Measurements from ENCODE around the gene C6orf47. TPM values are rescaled to one million over a fixed set of nuclear protein-coding genes. Genes with fewer than 3 reads are reported as not detected.

Gene C6orf47
- total RNA-seq, 2 experiments from 2014 or later, result 9.6 to 10.5 TPM

DNA sequence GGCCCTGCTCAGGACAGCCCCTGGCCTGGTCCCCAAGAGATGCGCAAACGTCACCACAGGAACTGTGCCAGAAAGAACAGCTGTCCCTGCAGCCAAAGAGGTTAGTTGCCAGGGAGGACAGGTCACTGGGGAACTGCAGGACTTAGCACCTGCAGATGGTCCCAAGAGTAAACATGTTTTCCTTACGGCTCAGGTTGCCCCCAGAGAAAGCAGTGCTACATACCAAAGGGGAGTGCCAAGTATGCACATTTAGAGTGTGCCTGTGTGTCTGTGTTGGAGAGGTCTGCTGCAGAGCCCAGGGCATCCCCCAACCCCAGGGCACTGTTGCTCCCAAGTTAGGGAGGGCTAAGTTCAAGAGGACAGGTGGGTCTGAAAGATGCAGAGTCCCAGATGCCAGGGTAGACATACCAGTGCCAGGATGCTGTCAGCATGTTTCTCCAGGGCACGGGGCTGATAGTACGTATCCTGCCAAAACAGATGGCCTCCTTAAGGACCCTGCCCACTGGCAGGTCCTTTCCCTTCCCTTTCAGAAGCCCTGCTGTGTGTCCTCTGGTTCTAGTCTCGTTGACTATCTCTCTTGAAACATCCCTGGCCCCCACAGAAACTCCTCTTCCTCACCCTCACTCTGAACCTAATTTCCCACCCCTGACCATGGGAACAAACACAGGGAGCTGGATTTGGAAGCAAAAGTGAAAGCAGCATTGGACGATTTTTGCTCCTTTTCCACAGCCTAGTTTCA is 41.3 kb upstream of the C6orf47 start:
- H3K4me1 ChIP-seq (ENCODE audit: insufficient read depth, low read length), result peaks cover 35% of the 10 kb centered on the region
- ATAC-seq (ENCODE audit: poor library complexity) (no peak), DNase-seq (peak in 1 of 14 experiments; percentile 16)
- H3K4me3 ChIP-seq (ENCODE audit: low read length), result peak overlapping the region; percentile 67
- no peaks in the 10 kb centered on the region for H3K9me3 ChIP-seq (ENCODE audit: control insufficient read depth in 1 of 2, insufficient read depth in 1 of 2, low read length in 2 of 2)
- H3K36me3 ChIP-seq (ENCODE audit: insufficient read depth, low read length), result peaks cover 26% of the 10 kb centered on the region
- no peak for TF ChIP-seq CTCF (IDR thresholded peaks at IDR 0.05)
- intact Hi-C loops (cut with DNase I, micrococcal nuclease), result loop anchor here (2.0 to 5.0 kb wide), 3 partner anchors 35 to 37 kb away; partner anchors contain the start of genes CLIC1 (in 1 of the 2) and GPANK1 (in 1 of the 2)
- ChIA-PET POLR2A (interaction anchor here (1.7 to 2.2 kb wide), 7 partner anchors 37 to 161 kb away, joined by 8 to 22 read pairs (median 14); partner anchors contain the start of genes BAG6, CSNK2B, DDX39B and GPANK1), CTCF (interaction anchor here (1.1 to 1.7 kb wide), 3 partner anchors 21 to 39 kb away, joined by 3 to 10 read pairs (median 3); partner anchors contain the start of gene LY6G5C)
- no peaks in the 10 kb centered on the region for H3K27me3 ChIP-seq (ENCODE audit: control insufficient read depth in 1 of 2, insufficient read depth in 2 of 2, low read length in 2 of 2)
- Mint-ChIP-seq H3K27me3 (no peaks in the 10 kb centered on the region), H3K9me3 (no peaks in the 10 kb centered on the region), H3K4me3 (peak overlapping the region; percentile 94), H3K27ac (peak overlapping the region; percentile 94), H3K36me3 (ENCODE audit: low read depth) (peaks cover 45% of the 10 kb centered on the region), H3K4me1 (ENCODE audit: low read depth) (peaks cover 44% of the 10 kb centered on the region)
- peak overlapping the region in 1 of 2 donors; percentile 98 for H3K27ac ChIP-seq (ENCODE audit: low read depth in 1 of 2, low read length in 2 of 2)

DNA sequence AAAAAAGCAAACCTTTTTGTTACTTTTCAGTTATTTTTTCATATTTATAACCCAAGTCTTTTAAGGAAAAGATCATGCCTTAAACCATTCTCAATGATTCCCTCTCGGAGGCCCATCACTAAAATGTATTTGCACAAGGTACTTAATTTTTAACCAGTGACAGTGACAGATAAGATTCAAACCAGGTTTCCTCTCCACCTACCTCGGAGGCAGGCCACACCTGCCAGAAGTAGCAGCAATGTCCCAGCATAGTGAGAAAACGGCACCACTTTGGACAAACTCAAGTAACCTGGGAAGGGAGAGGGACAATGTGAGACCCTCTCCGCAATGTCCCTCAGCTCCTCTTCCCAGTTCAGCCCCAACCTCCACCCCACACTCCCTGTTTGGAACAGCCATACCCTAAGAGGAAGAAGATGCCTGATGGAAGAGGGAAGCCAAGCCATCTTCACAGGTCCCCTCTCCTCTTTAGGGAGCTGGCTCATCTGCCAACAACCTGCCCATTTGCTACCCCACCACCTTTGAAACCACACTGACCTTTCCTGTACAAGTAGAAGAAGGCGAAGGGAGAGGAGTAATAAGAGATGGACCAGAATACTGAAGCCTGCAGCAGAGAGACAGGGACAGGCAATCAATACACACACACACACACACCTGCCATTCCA is 40.3 kb upstream of the C6orf47 start:
- Mint-ChIP-seq H3K4me1 (ENCODE audit: low read depth) (peaks cover 44% of the 10 kb centered on the region), H3K4me3 (peak overlapping the region; percentile 94), H3K9me3 (no peaks in the 10 kb centered on the region), H3K27ac (peak overlapping the region; percentile 94), H3K27me3 (no peaks in the 10 kb centered on the region), H3K36me3 (ENCODE audit: low read depth) (peaks cover 54% of the 10 kb centered on the region)
- peaks cover 35% of the 10 kb centered on the region for H3K4me1 ChIP-seq (ENCODE audit: insufficient read depth, low read length)
- H3K27me3 ChIP-seq (ENCODE audit: control insufficient read depth in 1 of 2, insufficient read depth in 2 of 2, low read length in 2 of 2), result no peaks in the 10 kb centered on the region
- H3K27ac ChIP-seq (ENCODE audit: low read depth in 1 of 2, low read length in 2 of 2), result no peak overlapping the region
- ChIA-PET CTCF (interaction anchor here (1.7 kb wide), 1 partner anchor 29 kb away, joined by 3 read pairs; no protein-coding TSS in a partner anchor), POLR2A (no interaction called here)
- ATAC-seq (ENCODE audit: poor library complexity), result no peak
- no peak for DNase-seq
- intact Hi-C loops (cut with DNase I, micrococcal nuclease), result loop anchor here in 1 of 2 experiments (5.0 kb wide), 1 partner anchor 36 kb away; the partner anchor contains the start of gene CLIC1
- peaks cover 33% of the 10 kb centered on the region for H3K36me3 ChIP-seq (ENCODE audit: insufficient read depth, low read length)
- TF ChIP-seq CTCF (IDR thresholded peaks at IDR 0.05), result no peak
- no peaks in the 10 kb centered on the region for H3K9me3 ChIP-seq (ENCODE audit: control insufficient read depth in 1 of 2, insufficient read depth in 1 of 2, low read length in 2 of 2)
- H3K4me3 ChIP-seq (ENCODE audit: low read length), result no peak overlapping the region

DNA sequence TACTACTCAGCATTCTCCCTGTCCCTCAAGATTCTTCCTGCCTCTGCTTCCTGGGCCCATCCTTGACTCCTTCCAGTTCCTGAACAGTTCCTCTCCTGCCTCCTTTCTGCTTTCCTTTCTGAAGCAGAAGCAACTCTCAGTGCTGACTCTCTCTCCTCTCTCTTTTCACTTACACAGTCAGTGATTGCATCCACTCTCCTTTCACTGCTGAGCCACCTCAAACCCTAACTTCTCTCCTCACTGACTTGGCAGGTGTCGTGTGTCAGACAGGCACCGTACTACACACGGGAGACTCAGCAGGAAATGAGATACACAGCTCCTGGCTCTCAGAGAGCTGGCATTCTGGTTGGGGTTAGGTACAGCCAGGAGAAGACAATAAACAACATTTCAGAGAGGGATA is 37.0 kb upstream of the C6orf47 start:
- Mint-ChIP-seq H3K4me1 (ENCODE audit: low read depth) (peaks cover 37% of the 10 kb centered on the region), H3K9me3 (no peaks in the 10 kb centered on the region), H3K27me3 (no peaks in the 10 kb centered on the region), H3K27ac (peak overlapping the region; percentile 18), H3K36me3 (ENCODE audit: low read depth) (peaks cover 78% of the 10 kb centered on the region), H3K4me3 (no peak overlapping the region)
- ChIA-PET CTCF (no interaction called here), POLR2A (no interaction called here)
- Histone ChIP-seq H3K27me3 (ENCODE audit: control insufficient read depth in 1 of 2, insufficient read depth in 2 of 2, low read length in 2 of 2) (no peaks in the 10 kb centered on the region), H3K4me1 (ENCODE audit: insufficient read depth, low read length) (peaks cover 26% of the 10 kb centered on the region), H3K4me3 (ENCODE audit: low read length) (no peak overlapping the region), H3K9me3 (ENCODE audit: control insufficient read depth in 1 of 2, insufficient read depth in 1 of 2, low read length in 2 of 2) (no peaks in the 10 kb centered on the region), H3K27ac (ENCODE audit: low read depth in 1 of 2, low read length in 2 of 2) (no peak overlapping the region), H3K36me3 (ENCODE audit: insufficient read depth, low read length) (peaks cover 58% of the 10 kb centered on the region)
- DNase-seq (no peak), ATAC-seq (ENCODE audit: poor library complexity) (no peak)
- TF ChIP-seq CTCF (IDR thresholded peaks at IDR 0.05), result no peak
- intact Hi-C loops (cut with DNase I, micrococcal nuclease), result no loop called here

Measured in CD4-positive, alpha-beta T cell (primary cell).